Thyroid gland (tissue), 4 donors: ENCODE measurements around the gene ADAMTS20.

Source experiments
- CTCF ChIP-seq, 6 experiments: fragments of 200-600 bp in 3 of 6; fragments of 450-650 bp in 3 of 6; sonication (generic) in 3 of 6; IDR thresholded peaks; one replicate each; pipeline ENCODE4 v1.5.1; 2016 to 2019; ENCODE audit warnings: antibody characterized with exemption in 6 of 6, mild to moderate bottlenecking in 2 of 6, inconsistent platforms in 1 of 6, moderate library complexity in 1 of 6
- POLR2A ChIP-seq, 2 donors: fragments of 450-650 bp; IDR thresholded peaks; one replicate each; pipeline ENCODE4 v1.6.1; 2017; ENCODE audit warnings: antibody characterized with exemption in 2 of 2, mild to moderate bottlenecking in 2 of 2, moderate library complexity in 1 of 2

GRCh38 chr12:43310596-43310995, 241.4 kb downstream of the ADAMTS20 start:
- TF ChIP-seq CTCF (IDR thresholded peaks at IDR 0.05) (no peak), POLR2A (IDR thresholded peaks at IDR 0.05) (no peak)
